ENCODE measurements around the gene OR5J2.
"Not testable (repeated sequence)": the region's sequence is repeated elsewhere in the genome, so short reads cannot be mapped to it uniquely, and the experiment has no call there.

The OR5J2 gene

GRCh38 chr11:56176318-56176717 is at the start of gene OR5J2:
Gene OR5J2, plus strand, starts transcription at chr11:56176618. Its CDS starts 0 bp downstream, at chr11:56176618.
- no peak for DNase-seq

GRCh38 chr11:56140151-56140661 is 36.2 kb upstream of the OR5J2 start, which contains the start of gene OR8J3:
Gene OR8J3, minus strand, starts transcription at chr11:56140201. Its CDS starts 2,483 bp downstream, at chr11:56137718.
- no peak for DNase-seq

- not testable (repeated sequence) for DNase-seq
These were observed 32.7 kb upstream of the OR5J2 start for GRCh38 chr11:56143681-56144080.

- DNase-seq: no peak
These were observed 25.0 kb upstream of the OR5J2 start for GRCh38 chr11:56151376-56151775.

- DNase-seq: no peak
These were observed 24.1 kb upstream of the OR5J2 start for GRCh38 chr11:56152333-56152732.

GRCh38 chr11:56160217-56160616 is 16.2 kb upstream of the OR5J2 start, which contains the start of gene OR8K5:
Gene OR8K5, minus strand, starts transcription at chr11:56160317. Its CDS starts 0 bp downstream, at chr11:56160317.
- no peak for DNase-seq

GRCh38 chr11:56163804-56164203 is 12.6 kb upstream of the OR5J2 start:
- DNase-seq: no peak

- DNase-seq: no peak
These were observed 4.1 kb upstream of the OR5J2 start for GRCh38 chr11:56172256-56172830.

GRCh38 chr11:56183459-56183858 is 7.0 kb downstream of the OR5J2 start:
- DNase-seq: no peak

GRCh38 chr11:56188602-56189001 is 12.2 kb downstream of the OR5J2 start:
- no peak for DNase-seq

GRCh38 chr11:56196705-56197104 is 20.3 kb downstream of the OR5J2 start:
- DNase-seq: no peak

GRCh38 chr11:56197367-56197766 is 20.9 kb downstream of the OR5J2 start:
- DNase-seq: no peak

GRCh38 chr11:56207790-56208189 is 31.4 kb downstream of the OR5J2 start:
- no peak for DNase-seq

GRCh38 chr11:56214537-56214936 is 38.1 kb downstream of the OR5J2 start:
- DNase-seq: no peak

GRCh38 chr11:56219735-56220134 is 43.3 kb downstream of the OR5J2 start:
- DNase-seq: not testable (repeated sequence)
